Measurements from ENCODE around the gene NOTCH3.

NOTCH3 gene

GRCh38 chr19:15144046-15144646 is 56.6 kb downstream of the NOTCH3 start:
- no peak for FAIRE-seq
- no peak for DNase-seq (ENCODE audit: insufficient read length, low spot score)
- TF ChIP-seq CTCF (IDR thresholded peaks at IDR 0.05; ENCODE audit: insufficient read depth, missing control alignments): no peak

- FAIRE-seq: no peak
- no peak for TF ChIP-seq CTCF (IDR thresholded peaks at IDR 0.05; ENCODE audit: insufficient read depth, missing control alignments)
- no peak for DNase-seq (ENCODE audit: insufficient read length, low spot score)
Measured at GRCh38 chr19:15142313-15142712, 58.5 kb downstream of the NOTCH3 start.

- no peak for DNase-seq (ENCODE audit: insufficient read length, low spot score)
Measured at GRCh38 chr19:15141143-15141542, 59.7 kb downstream of the NOTCH3 start.

GRCh38 chr19:15138427-15138826 is 62.4 kb downstream of the NOTCH3 start:
- DNase-seq (ENCODE audit: insufficient read length, low spot score) (no peak), FAIRE-seq (no peak)
- no peak for TF ChIP-seq CTCF (IDR thresholded peaks at IDR 0.05; ENCODE audit: insufficient read depth, missing control alignments)

More at GRCh38 chr19:15141143-15141542, 59.7 kb downstream of the NOTCH3 start:
- FAIRE-seq: no peak
- TF ChIP-seq CTCF (IDR thresholded peaks at IDR 0.05; ENCODE audit: insufficient read depth, missing control alignments): no peak

GRCh38 chr19:15137777-15138176 is 63.0 kb downstream of the NOTCH3 start:
- FAIRE-seq (no peak), DNase-seq (ENCODE audit: insufficient read length, low spot score) (no peak)
- no peak for TF ChIP-seq CTCF (IDR thresholded peaks at IDR 0.05; ENCODE audit: insufficient read depth, missing control alignments)

- no peak for DNase-seq (ENCODE audit: insufficient read length, low spot score)
- FAIRE-seq: no peak
- TF ChIP-seq CTCF (IDR thresholded peaks at IDR 0.05; ENCODE audit: insufficient read depth, missing control alignments): no peak
Measured at GRCh38 chr19:15136234-15136954, 64.4 kb downstream of the NOTCH3 start.
